Measurements from ENCODE around the gene TMEM240.
"Not testable (repeated sequence)": the region's sequence is repeated elsewhere in the genome, so short reads cannot be mapped to it uniquely, and the experiment has no call there.

Gene TMEM240

GRCh38 chr1:1494311-1494710, 46.1 kb downstream of the TMEM240 start:
- DNase-seq (ENCODE audit: low read depth) = not testable (repeated sequence)

GRCh38 chr1:1491601-1492000, 48.8 kb downstream of the TMEM240 start:
- no peak for DNase-seq (ENCODE audit: low read depth)

- DNase-seq (ENCODE audit: low read depth) = no peak
These were observed 49.7 kb downstream of the TMEM240 start for GRCh38 chr1:1490633-1491230.

GRCh38 chr1:1489861-1490260, 50.6 kb downstream of the TMEM240 start:
- no peak for DNase-seq (ENCODE audit: low read depth)

- no peak for DNase-seq (ENCODE audit: low read depth)
These were observed 51.2 kb downstream of the TMEM240 start for GRCh38 chr1:1489231-1489630.

GRCh38 chr1:1487701-1488100, 52.7 kb downstream of the TMEM240 start:
- no peak for DNase-seq (ENCODE audit: low read depth)

- not testable (repeated sequence) for DNase-seq (ENCODE audit: low read depth)
These were observed 54.6 kb downstream of the TMEM240 start for GRCh38 chr1:1485755-1486317.

- not testable (repeated sequence) for DNase-seq (ENCODE audit: low read depth)
These were observed 55.3 kb downstream of the TMEM240 start for GRCh38 chr1:1484976-1485750.
